ENCODE measurements around the gene LHFPL6.

Gene LHFPL6

DNA sequence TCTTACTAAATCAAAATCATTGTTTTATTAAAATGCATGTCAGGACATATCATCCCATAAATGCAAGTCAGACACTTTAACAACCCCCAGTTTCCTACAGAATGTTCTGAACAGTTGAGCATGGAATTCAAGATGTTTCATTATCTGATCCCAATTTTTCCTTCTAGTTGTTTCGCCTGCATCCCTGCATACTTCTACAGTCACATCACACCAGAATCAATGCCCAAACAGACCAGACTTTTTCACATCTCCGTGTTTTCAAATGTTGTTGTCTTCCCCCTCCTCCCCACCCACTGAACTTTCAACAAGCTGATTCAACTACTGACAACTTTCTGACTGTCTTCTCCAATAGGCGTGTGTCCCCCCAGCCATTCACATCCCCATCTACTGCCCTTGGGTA is 48.6 kb downstream of the LHFPL6 start:
- no peak for DNase-seq (ENCODE audit: low spot score)

DNA sequence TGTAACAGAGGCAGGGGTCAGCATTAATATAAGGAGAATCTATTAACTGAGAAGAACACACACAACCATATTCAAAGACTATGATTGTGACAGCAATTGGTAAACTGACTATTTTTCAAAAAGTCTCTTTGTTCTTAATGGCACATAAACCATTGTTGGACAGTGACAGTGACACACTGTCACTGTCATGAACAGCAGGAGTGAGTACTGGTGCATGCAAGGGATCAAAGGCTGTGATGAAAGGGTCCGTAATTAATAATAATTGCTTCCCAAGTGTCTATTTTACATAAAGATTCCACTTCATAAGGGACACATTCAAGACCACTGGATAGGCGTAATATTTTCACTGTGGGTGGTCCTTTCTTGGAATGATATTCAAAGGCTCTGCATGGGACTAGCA is 50.7 kb downstream of the LHFPL6 start:
- no peak for DNase-seq (ENCODE audit: low spot score)

DNA sequence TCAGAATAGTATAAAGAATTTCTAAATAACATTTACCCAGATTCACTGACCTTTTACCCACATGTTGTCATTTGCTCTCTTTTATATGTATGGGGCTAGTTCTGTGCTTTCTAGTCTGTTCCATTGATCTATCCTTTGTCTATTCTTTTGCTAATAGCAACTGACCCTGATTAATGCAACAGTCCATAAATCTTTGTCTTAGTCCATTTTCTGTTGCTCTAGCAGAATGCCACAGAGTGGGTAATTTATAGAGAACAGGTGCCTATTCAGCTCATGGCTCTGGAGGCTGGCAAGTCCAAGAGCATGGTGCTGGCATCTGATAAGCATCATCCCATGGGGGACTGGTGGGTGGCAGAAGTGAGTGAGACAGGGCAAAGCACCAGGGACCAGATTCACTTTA is 52.1 kb downstream of the LHFPL6 start:
- no peak for DNase-seq (ENCODE audit: low spot score)

DNA sequence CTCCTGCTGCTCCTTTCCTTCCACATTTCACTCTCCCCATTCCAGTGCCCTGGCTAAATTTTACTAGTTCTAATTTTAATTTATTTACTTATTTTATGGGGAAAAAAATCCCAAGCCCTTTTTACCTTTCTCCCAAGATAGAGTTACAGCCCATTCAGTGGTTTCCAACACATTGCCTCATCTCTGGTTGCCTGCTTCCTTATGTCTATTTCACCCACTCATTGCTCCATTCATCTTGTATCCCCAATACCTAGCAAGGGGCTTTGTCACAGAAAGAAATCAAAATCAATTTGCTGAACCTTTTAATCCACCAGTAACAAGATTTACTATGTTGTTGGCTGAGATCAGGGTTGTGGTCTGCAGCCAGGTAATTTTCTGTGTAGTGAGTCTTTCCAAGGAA is 55.9 kb downstream of the LHFPL6 start:
- DNase-seq (ENCODE audit: low spot score), result no peak

DNA sequence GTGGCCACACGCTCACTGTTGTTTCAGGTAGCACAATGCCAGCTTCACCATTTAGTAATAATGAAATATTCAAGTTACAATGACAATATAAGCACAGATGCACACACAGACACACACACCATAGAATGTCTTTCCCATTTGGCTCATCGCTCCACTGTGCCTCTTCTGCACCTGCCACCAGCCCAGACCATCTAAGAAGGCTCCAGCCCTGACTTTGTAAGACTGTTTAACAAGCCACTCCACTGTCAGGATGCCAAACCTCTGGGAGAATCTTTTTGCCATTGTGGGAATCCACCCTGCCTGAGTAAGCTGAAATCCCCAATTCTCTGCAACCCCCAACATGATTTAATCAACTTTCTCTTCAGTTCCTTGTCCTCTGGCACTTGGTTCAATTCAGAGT is 60.6 kb downstream of the LHFPL6 start:
- no peak for DNase-seq (ENCODE audit: low spot score)

DNA sequence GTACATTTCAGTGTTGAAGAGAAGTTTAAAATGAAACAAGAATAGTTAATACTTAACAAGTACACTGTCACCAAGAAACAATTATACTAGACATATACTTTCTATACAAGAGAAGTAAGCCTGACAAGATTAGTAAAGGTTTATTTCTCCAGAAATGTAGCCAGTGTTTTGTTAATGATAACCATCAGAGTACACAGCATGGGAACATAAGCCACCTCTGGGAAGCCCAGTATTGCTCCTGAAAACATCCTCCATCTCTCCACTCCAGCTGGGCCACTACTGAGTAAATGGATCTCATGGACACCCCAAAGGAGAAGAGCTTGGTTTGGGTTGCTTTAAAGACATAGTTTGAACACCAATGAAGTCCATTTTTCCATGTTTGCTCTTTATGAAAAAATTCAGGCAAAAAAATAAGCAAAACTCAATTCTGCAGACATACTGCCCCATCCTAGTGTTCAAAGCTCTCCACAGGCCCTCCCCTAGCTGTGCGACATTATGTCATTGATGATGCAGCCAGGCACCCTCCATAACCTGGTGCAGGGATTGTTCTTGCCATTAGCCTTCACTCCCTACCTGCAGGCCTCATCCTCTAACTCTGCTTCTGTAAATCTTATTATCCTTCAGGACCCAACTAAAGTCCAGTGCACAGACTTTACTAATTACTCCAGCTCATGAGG is 61.9 kb downstream of the LHFPL6 start:
- no peak for DNase-seq (ENCODE audit: low spot score)

DNA sequence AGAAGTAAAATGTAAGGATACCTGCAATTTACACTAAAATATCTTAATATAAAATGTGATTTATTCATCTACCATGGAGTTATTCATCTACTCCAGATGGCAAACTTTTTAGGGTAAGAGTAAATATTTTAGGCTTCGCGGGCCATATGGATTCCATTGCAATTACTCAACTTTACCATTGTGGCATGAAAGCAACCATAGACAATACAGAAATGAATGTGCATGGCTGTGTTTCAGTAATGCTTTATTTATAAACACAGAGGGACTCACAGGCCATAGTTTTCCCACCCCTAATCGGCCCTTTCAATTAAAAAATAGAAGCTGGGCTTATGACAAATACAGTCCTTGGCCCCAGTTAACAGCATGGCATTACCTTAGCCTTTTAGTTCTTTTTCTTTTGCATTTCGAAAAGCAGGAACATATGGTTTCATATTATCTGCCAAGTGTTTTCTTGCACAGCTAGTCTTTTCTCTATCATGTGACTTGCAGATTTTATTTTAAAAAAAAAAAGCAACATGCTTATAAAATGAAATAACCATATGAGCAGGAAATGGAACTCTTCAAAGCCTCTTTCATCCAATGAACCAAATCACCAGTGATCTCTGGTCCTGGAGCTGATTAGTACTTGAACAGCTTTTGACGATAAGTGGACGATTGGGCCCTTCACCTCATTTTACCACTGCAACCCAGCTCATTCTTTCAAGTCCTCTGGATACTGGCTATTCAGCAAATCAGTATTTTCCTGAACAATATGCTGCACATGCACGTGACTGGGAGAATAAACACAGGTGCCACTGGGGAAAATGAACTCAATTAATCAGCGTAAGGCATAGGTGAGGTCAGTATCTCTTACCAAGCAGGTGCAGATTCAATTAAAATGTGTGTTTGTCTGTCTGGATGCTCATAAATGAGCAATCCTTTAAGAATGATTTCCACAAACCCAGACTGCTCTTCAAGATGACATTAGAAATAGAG is 63.9 kb downstream of the LHFPL6 start:
- DNase-seq (ENCODE audit: low spot score), result no peak

DNA sequence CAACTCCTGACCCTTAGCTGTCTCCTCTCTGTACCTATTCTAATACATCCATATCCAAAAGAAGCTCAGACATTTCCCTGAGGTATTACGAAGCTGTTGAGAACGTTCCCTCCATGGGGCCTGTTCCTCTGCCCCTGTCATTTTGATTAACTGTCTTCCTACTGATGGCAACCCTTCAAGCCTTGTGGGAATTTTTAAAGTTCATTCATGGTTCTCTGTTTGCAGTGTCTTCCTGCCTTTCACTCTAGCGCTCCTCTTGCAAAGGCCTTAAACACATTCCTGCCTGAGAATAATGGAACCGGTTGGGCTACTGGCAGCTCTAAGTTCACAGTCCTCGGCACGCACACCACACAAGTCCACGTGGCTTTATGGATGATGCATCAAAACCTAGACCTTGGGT is 66.1 kb downstream of the LHFPL6 start:
- DNase-seq (ENCODE audit: low spot score), result no peak

DNA sequence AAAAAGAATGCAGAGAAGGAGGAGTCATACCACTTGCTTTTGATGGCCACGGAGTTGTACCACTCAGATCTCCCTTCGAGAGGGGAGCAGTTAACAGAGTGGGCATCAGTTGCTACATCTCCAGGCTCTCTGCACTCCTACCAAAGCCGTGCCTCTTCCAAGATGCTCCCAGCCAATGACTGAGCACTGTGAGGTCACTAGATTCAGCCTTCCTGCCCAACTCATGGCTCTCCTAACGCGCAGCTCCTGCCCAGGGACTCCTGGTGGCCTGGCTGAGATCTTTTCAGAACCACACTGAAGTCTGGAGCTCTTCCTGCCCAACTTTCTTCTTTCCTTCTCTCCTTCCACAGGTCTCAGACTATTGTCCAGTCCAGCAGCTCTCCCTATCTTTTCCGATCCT is 66.7 kb downstream of the LHFPL6 start:
- no peak for DNase-seq (ENCODE audit: low spot score)

DNA sequence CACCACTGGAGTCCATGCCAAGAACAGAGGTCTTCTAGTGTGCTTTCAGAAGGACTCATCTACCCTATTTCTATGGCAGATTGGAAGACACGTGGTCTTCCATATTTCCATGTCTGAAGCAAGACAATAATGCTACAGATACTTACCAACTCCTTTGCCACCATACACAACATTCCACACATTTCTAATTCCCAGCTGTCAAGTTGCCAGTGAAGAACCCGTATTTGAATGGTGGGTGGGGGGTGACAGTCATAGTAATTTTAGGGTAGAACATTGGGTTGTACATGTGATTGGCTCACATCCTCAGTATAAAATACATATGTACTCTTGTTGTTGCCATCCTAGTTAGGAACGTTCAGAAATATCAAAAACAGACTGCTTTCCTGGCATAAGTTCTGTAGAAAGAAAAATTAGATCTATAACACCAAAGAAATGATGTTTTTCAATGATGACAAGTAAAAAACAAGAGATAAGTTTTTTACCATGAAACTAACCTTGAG is 69.3 kb downstream of the LHFPL6 start:
- DNase-seq (ENCODE audit: low spot score), result no peak

DNA sequence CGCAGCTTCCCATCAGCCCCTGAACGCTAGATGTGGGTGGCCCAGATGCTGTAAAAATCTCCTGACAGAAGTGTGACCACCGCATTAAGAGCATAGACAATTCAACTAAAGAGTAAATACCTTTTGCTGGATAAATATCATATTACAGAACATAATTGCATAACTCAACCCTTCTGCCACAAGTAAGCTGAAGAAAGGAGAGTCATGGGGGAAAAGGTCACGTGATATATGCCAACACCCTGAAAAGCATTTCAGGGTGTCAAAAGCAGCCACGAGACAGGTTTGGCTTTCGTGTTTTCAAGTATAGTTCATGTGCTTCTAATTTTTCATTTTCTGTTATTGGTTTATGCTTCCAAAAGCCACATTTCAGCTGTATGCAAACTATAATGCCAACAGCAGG is 71.3 kb downstream of the LHFPL6 start:
- DNase-seq (ENCODE audit: low spot score), result no peak

DNA sequence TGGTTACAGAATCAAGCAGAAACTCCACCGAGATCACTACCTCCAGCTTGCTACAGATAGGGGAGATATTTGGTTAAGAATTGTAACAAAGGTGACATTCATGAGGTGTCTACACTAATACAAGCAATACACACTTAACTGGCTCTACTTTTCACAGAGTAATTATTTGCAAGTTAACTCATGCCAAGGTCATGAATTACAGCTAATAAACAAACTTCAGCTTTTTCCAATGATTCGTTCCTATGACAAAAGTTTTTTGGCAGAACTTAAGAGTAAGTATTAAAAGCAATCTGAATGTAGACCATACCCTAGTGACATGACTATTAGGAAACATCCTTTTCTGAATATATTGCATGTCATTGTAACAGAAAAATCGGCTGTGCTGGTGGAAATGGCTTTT is 72.1 kb downstream of the LHFPL6 start:
- no peak for DNase-seq (ENCODE audit: low spot score)

DNA sequence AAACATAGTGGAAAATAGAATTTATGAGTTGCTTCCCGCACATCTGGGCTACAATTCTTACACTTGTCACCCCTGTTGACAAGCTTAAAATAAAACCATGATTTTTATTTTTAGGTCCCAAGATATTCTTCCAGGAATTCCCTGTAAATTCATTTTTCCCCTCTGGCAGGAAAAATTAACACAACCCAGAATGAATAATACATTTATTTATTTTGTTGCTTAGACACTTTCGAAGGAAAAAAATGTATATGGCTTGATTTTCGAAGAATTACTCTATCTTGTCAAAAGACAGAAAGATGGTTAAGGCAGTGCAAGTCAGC is 74.4 kb downstream of the LHFPL6 start:
- DNase-seq (ENCODE audit: low spot score), result no peak

DNA sequence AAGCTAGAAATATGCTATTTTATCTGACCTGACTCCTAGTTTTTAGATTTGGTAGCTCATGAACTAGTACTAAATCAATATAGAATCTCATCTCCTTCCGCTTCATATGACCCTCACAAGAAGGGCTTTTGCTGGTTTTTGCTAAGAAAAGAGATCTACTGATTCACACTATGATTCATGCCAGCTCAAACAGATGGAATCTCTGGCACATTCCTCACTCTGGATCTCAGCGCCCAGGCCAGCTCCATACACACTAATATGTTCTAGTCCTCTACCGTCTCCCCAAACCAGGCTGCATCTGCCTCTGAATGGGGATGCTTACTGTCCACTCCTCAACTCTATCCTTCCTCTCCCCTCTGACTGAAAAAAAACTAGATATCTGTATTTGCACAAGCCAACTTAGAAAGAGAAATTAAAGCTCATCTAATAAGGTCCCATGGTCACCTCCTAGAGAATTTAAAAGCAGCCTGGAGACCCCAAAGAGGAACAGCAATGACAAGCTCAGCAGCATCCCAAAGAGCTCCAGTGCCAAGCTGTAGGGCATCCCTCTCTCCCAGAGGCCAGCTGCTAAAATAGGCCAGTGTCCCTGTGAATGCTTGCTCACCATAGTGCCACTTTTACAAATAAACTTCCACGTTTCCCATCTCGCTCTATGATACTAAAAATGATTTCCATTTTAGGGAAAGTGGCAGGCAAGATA is 74.9 kb downstream of the LHFPL6 start:
- DNase-seq (ENCODE audit: low spot score), result no peak

DNA sequence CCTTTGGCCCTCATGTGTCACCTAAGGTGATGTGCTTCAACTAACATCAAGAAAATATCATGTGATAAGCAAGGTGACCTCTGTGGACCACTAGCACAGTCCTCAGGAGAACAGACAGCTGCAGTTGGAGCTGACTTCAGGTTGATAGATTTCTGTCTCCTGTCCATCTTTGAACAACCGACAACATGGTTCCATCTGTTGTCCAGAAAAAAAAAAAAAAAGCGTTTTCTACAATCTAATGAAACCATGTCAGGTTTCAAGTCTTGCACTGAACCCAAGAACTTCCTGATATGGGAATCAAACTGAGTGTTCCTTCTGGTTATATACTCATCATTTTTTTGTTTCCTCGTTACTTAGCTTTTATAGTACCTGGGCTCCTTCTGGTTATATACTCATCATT is 75.7 kb downstream of the LHFPL6 start:
- DNase-seq (ENCODE audit: low spot score), result no peak

DNA sequence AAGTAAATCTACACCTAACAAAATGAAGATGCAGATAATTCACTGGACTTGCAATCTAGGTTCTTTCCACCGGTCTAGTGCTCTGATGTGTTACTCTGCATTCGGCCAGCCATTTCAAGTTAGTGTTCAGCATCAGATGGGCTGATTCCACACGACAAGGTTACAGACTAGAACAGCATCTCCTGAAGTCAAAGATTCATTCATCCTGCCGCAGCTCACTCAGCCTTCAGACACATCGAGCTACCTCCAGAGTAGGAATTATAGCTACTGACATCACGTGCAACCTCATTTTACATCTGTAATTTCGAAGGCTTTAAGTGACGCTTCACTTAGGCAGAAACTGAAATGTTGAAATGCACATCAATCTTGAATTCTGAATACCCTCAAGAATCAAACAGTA is 76.5 kb downstream of the LHFPL6 start:
- no peak for DNase-seq (ENCODE audit: low spot score)

DNA sequence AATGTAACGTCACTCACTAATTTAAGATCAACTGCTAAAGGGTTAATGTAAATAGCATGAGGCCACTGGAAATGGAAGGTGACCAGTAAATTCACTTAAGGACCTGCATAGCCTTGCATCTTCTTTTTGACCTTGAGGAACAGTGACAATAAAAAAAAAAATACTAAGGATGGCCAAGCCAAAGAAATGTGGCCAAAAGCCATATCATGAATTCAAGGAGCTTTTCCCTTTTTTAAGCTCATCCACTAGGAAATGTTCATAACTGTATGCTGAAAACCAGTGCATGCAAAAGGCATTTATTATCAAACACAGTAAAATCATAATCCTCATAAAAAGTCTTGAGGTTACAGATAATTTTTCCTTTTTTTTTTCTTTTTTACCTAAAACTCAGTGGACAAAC is 77.5 kb downstream of the LHFPL6 start:
- no peak for DNase-seq (ENCODE audit: low spot score)

DNA sequence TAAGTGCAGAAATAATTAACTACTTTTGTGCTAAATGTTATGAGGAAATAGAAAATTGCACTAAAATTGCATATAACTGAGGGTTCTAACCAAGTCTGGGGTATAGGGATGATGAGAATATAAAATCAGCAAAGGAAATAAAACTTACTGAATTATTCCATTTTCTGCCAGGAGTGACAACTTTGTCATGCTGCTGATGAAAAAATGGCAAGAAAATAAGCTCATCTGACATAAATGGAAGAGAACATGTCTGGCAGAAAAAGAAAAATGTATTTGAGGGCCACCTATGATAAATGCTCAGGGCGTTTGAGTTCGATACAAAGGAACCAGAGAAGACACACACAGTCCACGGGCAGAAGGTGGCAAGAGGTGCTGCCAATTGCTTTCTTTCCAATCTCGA is 78.2 kb downstream of the LHFPL6 start:
- no peak for DNase-seq (ENCODE audit: low spot score)

DNA sequence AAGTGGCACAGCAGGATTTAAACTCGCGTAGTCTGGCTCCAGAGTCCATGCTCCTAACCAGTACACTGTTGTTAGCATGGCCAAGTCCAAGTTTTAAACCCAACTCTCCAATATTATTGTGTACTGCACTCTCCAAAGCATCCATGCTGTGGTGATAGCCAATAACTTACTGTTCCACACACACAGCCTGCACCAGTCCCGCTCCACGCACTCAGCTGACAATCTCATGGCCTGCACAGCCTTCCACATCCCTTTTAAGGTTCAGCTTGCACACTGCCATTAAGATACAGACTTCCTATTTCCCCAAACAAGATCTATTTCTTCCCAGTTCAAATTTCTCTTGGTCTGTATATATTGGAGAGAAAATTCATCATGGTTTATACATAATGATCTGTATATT is 80.7 kb downstream of the LHFPL6 start:
- no peak for DNase-seq (ENCODE audit: low spot score)

DNA sequence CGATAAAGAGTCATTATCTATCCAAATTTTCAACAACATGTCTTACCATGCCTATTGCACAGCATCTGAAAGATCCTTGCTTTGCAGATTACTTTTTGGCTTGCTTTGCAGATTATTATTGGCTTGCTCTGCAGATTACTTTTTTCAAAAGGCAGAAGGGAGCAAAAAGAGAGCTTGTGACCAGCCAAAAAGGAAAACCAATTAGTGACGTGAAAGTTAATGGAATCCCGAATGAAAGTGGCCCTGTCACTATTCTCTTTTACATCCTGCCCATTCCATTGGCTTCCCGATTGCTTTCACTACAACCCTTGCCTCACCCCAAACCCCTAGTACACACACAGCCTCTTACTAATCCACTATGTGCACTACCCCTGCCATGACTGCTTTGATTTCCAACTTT is 81.3 kb downstream of the LHFPL6 start:
- DNase-seq (ENCODE audit: low spot score), result no peak

DNA sequence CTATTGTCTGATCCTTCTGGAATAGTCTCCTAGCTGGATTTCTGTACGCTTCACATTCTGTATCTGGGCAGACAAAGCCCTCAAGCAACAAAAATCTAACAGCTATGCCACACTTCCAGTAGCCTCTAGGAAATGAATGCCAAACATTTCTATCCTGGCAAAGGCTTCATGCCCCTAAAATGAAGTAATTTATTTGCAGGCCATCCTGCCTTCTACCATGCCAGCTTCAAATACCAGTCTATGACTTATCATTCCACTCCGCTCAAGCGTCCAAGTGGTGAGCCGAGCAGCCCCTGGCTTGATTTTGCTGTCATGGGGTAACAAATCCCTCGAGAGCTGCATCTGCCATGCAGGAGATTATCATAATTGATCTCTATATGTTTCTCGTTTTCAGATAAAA is 86.9 kb downstream of the LHFPL6 start:
- no peak for DNase-seq (ENCODE audit: low spot score)

DNA sequence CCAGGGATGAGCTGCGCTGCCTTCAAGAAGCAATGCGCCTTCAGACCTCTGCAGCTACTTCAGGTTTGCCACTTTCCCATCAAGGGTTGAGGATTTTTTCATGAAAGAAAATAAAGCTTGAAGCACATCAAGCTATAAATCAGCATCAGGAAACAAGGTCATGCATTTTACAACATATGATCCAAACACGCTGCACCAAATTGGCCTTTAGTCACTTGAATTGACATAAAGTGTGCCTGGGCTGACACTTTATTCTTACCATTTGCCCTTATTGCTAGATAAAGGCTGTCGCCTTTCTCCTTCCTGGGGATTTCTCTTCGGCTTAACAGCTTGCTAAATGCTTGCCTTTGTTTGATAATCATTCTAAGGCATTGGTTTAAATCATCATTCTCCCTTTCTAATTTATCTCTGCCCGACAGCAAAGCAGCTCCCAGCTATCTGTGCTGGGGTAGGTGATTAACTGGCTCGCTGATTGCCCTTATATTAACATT is 87.7 kb downstream of the LHFPL6 start:
- no peak for DNase-seq (ENCODE audit: low spot score)

DNA sequence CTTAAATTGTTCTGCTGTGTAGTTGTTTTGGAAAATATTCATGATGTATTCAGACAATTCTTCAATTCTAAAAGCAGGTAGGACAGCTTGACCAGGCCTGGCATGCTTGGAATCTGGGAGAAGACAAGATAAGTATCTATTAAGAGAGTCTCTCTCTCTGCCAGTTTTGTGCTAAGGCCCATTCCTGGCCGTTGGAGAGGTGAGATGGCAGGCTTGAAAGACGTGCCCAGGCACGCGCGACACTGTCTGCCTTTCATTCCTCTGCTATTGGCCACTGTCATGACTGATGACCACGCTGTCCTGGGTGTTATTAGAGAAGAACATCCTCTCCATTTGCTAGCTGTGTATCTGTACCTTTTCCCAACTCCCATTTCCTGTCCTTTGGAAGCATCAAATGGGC is 90.3 kb downstream of the LHFPL6 start:
- no peak for DNase-seq (ENCODE audit: low spot score)

Measured in CD4-positive, alpha-beta T cell treated with Interleukin-2 at 100 ng/mL for 4 hours (primary cell).